Mesendoderm (in vitro differentiated cells): Measurements from ENCODE around the gene PRG3.

Experiments used
- DNase-seq: peaks from one replicate; pipeline ENCODE4 v3.0.0; 2013
- H2AK5ac ChIP-seq: 2 replicates; pipeline ENCODE4 v1.6.1; 2013; ENCODE audit warnings: low read length, inconsistent platforms
- H2BK120ac ChIP-seq: 2 replicates; pipeline ENCODE4 v1.6.1; 2013; ENCODE audit warnings: low read depth, mild to moderate bottlenecking, low read length, moderate library complexity, mixed read lengths
- H2BK15ac ChIP-seq: replicated peaks from 2 replicates; pipeline ENCODE4 v1.6.1; 2013; ENCODE audit warnings: low read depth, mild to moderate bottlenecking, moderate library complexity
- H2BK5ac ChIP-seq: 2 replicates; pipeline ENCODE4 v1.6.1; 2013; ENCODE audit warnings: low read length, inconsistent platforms
- H3K18ac ChIP-seq: 2 replicates; pipeline ENCODE4 v1.6.1; 2013; ENCODE audit warnings: mild to moderate bottlenecking, low read length, mixed read lengths
- H3K23ac ChIP-seq: one replicate; pipeline ENCODE4 v1.6.1; 2013; ENCODE audit warnings: low read length
- H3K27ac ChIP-seq: 2 replicates; pipeline ENCODE4 v1.5.1; 2013; ENCODE audit warnings: low read depth, mild to moderate bottlenecking, inconsistent platforms, low read length, moderate library complexity
- H3K27me3 ChIP-seq: 2 replicates; pipeline ENCODE4 v1.6.1; 2013; ENCODE audit warnings: low read length, control low read depth, mild to moderate bottlenecking, inconsistent platforms; ENCODE audit not compliant: insufficient read depth, poor library complexity
- H3K36me3 ChIP-seq: 2 replicates; pipeline ENCODE4 v1.6.1; 2013; ENCODE audit warnings: low read length, inconsistent platforms; ENCODE audit not compliant: control insufficient read depth, insufficient read depth
- H3K4ac ChIP-seq: one replicate; pipeline ENCODE4 v1.6.1; 2013; ENCODE audit warnings: low read depth, mild to moderate bottlenecking, low read length, moderate library complexity
- H3K4me1 ChIP-seq: 2 replicates; pipeline ENCODE4 v1.6.1; 2013; ENCODE audit warnings: low read depth, low read length, inconsistent platforms; ENCODE audit not compliant: control insufficient read depth
- H3K4me2 ChIP-seq: 2 replicates; pipeline ENCODE4 v1.6.1; 2013; ENCODE audit warnings: low read length
- H3K4me3 ChIP-seq: 2 replicates; pipeline ENCODE4 v1.5.1; 2013; ENCODE audit warnings: mild to moderate bottlenecking, low read length
- H3K56ac ChIP-seq: one replicate; pipeline ENCODE4 v1.6.1; 2013; ENCODE audit warnings: low read length
- H3K79me1 ChIP-seq: 2 replicates; pipeline ENCODE4 v1.6.1; 2013; ENCODE audit warnings: low read length, inconsistent platforms
- H3K79me2 ChIP-seq: 2 replicates; pipeline ENCODE4 v1.6.1; 2013; ENCODE audit warnings: mild to moderate bottlenecking, low read length; ENCODE audit not compliant: control insufficient read depth, insufficient read depth
- H3K9ac ChIP-seq: 2 replicates; pipeline ENCODE4 v1.6.1; 2013; ENCODE audit warnings: low read length, inconsistent platforms
- H4K5ac ChIP-seq: one replicate; pipeline ENCODE4 v1.6.1; 2013; ENCODE audit warnings: low read length
- H4K8ac ChIP-seq: one replicate; pipeline ENCODE4 v1.6.1; 2013; ENCODE audit warnings: low read depth, mild to moderate bottlenecking, control low read depth, low read length, moderate library complexity
- WGBS: extraction: QIAGEN DNeasy Blood & Tissue Kit; methylation state at CpG from one replicate; pipeline ENCODE4 v1.1.7; 2013; ENCODE audit warnings: low lambda C conversion rate, missing lambda C conversion rate; ENCODE audit not compliant: insufficient coverage; ENCODE audit errors: extremely low coverage; 5-methylcytosine and 5-hydroxymethylcytosine counted together

Gene PRG3

DNA sequence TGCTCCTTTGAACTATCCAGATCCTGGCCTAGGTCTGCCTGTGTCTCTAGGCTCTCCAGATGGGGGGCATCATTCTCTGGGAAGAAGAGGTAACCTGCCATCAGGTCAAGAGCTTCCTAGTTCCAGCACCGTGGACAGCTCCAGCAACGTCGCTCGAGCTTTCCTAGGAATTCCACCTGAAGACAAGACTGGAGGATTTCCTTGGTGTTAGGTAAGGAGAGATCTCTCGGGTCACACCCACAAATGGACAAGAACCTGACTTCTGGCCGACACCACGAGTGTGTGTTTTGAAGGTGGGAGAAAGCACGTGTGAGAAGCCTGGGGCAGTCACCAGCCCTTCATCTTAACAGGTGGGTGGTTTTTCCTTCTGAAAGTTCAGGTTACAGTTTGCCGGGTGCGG, 1.2 kb downstream of the PRG3 start:
- Histone ChIP-seq H3K4ac (no peak overlapping the region), H3K4me1 (no peaks in the 10 kb centered on the region), H3K27ac (no peak overlapping the region), H3K4me3 (no peak overlapping the region), H3K79me1 (no peaks in the 10 kb centered on the region), H4K8ac (no peak overlapping the region), H3K18ac (no peak overlapping the region), H2BK120ac (no peak overlapping the region), H2AK5ac (no peak overlapping the region), H3K36me3 (no peaks in the 10 kb centered on the region), H2BK15ac (no peak overlapping the region), H3K4me2 (no peak overlapping the region), H3K9ac (no peak overlapping the region), H4K5ac (no peak overlapping the region), H3K27me3 (no peaks in the 10 kb centered on the region), H3K79me2 (no peaks in the 10 kb centered on the region), H3K23ac (no peak overlapping the region), H2BK5ac (no peak overlapping the region), H3K56ac (no peak overlapping the region)
- WGBS = no CpG with 5 or more reads among the region's 10 CpGs
- DNase-seq = peak; percentile 81

DNA sequence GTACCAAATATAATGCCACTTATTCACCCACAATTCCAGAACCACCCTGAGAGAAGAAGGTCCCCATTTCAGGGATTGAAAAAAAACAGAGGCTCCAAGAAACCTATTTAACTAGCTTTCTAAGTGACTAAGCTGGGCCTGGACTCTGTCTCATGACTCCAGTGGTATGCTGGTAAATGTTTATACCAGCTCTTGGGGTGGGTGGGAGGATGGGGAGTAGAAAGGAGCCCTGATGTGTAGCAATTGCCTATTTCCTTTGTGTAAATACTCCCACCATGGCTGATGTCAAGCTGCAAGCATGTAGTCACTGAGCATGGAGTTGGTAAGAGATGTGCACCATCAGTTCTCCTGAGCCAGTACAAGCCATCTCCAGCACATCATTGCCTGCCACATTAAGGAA, 2.8 kb downstream of the PRG3 start:
- Histone ChIP-seq H3K27ac (no peak overlapping the region), H3K4me1 (no peaks in the 10 kb centered on the region), H3K4ac (no peak overlapping the region), H2BK5ac (no peak overlapping the region), H3K56ac (no peak overlapping the region), H2AK5ac (no peak overlapping the region), H4K5ac (no peak overlapping the region), H2BK120ac (no peak overlapping the region), H3K36me3 (no peaks in the 10 kb centered on the region), H3K4me2 (no peak overlapping the region), H3K27me3 (no peaks in the 10 kb centered on the region), H3K4me3 (no peak overlapping the region), H3K23ac (no peak overlapping the region), H3K18ac (no peak overlapping the region), H3K79me1 (no peaks in the 10 kb centered on the region), H3K9ac (no peak overlapping the region), H2BK15ac (no peak overlapping the region), H4K8ac (no peak overlapping the region), H3K79me2 (no peaks in the 10 kb centered on the region)
- DNase-seq = no peak

DNA sequence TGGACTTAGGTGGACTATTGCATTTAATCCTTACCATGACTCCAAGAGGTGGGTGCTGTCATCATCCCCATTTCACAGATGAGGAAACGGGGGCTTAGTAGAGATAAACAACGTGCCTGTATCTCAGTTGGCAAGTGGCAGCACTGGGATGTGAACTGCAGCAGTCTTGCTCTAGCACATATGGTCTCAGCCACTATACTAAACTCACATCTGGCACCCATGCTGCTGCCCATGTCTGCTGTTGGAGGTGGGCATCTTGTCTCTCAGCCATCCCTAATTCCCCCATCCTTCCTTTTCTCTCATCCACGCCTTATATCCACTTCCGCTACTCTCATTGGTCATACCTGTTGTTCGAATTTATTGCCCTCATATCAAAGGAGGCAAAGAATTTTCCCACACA, 3.8 kb downstream of the PRG3 start:
- no peaks in the 10 kb centered on the region for H3K79me1 ChIP-seq
- H3K36me3 ChIP-seq = no peaks in the 10 kb centered on the region
- H2BK5ac ChIP-seq = no peak overlapping the region
- WGBS = no CpG with 5 or more reads among the region's 5 CpGs
- H4K8ac ChIP-seq = no peak overlapping the region
- H2BK15ac ChIP-seq = no peak overlapping the region
- no peak overlapping the region for H3K4me2 ChIP-seq
- no peak overlapping the region for H4K5ac ChIP-seq
- no peak overlapping the region for H3K56ac ChIP-seq
- no peak for DNase-seq
- H2AK5ac ChIP-seq = no peak overlapping the region
- no peaks in the 10 kb centered on the region for H3K79me2 ChIP-seq
- no peaks in the 10 kb centered on the region for H3K27me3 ChIP-seq
- H3K9ac ChIP-seq = no peak overlapping the region
- H3K4ac ChIP-seq = no peak overlapping the region
- no peaks in the 10 kb centered on the region for H3K4me1 ChIP-seq
- H3K18ac ChIP-seq = no peak overlapping the region
- H2BK120ac ChIP-seq = no peak overlapping the region
- no peak overlapping the region for H3K4me3 ChIP-seq
- no peak overlapping the region for H3K27ac ChIP-seq
- H3K23ac ChIP-seq = no peak overlapping the region

DNA sequence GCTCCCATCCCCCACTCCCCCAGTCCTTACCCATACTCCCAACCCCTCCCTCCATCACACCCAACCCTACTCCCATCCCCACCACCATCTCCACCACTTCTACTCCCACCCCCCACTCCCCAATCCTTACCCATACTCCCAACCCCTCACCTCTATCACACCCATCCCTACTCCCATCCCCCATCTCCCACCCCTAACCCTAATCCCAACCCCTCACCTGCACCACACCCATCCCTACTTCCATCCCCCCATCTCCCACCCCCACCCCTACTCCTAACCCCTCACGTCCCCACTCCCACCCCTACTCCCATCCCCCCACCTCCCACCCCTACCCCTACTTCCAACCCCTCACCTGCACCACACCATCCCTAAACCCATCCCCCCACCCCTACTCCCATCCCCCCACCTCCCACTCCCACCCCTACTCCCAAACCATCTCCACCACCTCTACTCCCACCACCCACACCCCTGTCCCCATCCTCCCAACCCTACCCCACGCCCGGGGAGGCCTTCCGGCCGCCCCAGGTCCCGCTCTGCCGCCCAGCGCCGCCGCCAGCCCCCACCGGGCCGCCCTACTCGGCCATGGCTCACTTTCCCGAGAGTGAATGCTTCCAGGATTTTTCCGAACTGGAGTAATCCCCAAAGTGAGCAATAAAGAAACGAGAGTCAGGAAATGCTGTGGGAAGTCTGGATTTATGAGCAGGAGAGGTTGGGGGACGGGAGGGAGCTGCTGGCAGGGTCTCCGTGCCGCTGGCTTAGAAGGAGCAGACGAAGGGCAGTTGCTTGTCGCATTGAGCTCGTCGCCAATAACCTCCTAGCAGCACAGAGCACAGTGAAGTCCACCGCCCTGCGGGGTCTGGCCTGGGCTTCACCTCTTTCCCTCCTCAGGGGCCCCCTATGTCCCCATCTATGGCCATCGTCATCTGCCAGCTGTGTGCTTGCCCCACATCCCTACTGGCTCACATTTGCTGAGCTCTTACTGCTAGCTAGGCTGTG, 4.6 kb downstream of the PRG3 start:
- H3K79me2 ChIP-seq = no peaks in the 10 kb centered on the region
- no peaks in the 10 kb centered on the region for H3K79me1 ChIP-seq
- H2BK15ac ChIP-seq = no peak overlapping the region
- no peak overlapping the region for H2AK5ac ChIP-seq
- H3K23ac ChIP-seq = no peak overlapping the region
- H2BK5ac ChIP-seq = no peak overlapping the region
- no peak overlapping the region for H3K4ac ChIP-seq
- no peak overlapping the region for H4K5ac ChIP-seq
- H3K4me2 ChIP-seq = no peak overlapping the region
- 100% methylated on average over 1 of the region's 26 CpGs for WGBS
- no peak overlapping the region for H3K56ac ChIP-seq
- no peak overlapping the region for H4K8ac ChIP-seq
- no peaks in the 10 kb centered on the region for H3K4me1 ChIP-seq
- H3K27me3 ChIP-seq = no peaks in the 10 kb centered on the region
- H3K4me3 ChIP-seq = no peak overlapping the region
- H3K9ac ChIP-seq = no peak overlapping the region
- no peak overlapping the region for H3K18ac ChIP-seq
- H3K36me3 ChIP-seq = no peaks in the 10 kb centered on the region
- H3K27ac ChIP-seq = no peak overlapping the region
- no peak overlapping the region for H2BK120ac ChIP-seq
- DNase-seq = no peak

DNA sequence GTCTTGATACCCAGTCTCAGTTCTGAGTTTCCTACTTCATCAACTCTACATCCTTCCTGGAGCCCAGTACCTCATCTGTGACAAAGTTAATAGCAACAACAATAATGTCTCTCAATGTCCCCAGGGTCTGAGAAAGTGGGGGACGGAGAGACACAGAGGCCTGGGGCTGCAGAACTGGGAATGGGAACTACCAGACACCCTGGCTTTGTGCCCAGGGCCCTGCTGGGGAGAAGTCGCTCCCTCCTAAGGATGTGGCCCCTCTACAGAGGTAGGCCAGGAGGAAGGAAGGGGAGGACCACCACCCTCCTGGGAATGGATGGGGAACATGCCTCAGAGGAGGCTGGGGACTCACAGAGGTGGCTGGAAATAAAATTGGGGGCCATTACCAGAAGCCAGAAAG, 5.5 kb downstream of the PRG3 start:
- DNase-seq = no peak
- H4K8ac ChIP-seq = no peak overlapping the region
- no peak overlapping the region for H4K5ac ChIP-seq
- H3K27ac ChIP-seq = no peak overlapping the region
- H3K79me2 ChIP-seq = no peaks in the 10 kb centered on the region
- H2AK5ac ChIP-seq = no peak overlapping the region
- no peak overlapping the region for H3K56ac ChIP-seq
- no peak overlapping the region for H2BK120ac ChIP-seq
- H3K27me3 ChIP-seq = no peaks in the 10 kb centered on the region
- no peak overlapping the region for H3K4me3 ChIP-seq
- no peak overlapping the region for H3K23ac ChIP-seq
- H3K18ac ChIP-seq = no peak overlapping the region
- whole genome bisulfite sequencing = no CpG with 5 or more reads among the region's 2 CpGs
- no peaks in the 10 kb centered on the region for H3K36me3 ChIP-seq
- H3K4ac ChIP-seq = no peak overlapping the region
- H2BK5ac ChIP-seq = no peak overlapping the region
- no peak overlapping the region for H3K4me2 ChIP-seq
- H3K4me1 ChIP-seq = no peaks in the 10 kb centered on the region
- no peaks in the 10 kb centered on the region for H3K79me1 ChIP-seq
- H2BK15ac ChIP-seq = no peak overlapping the region
- no peak overlapping the region for H3K9ac ChIP-seq

DNA sequence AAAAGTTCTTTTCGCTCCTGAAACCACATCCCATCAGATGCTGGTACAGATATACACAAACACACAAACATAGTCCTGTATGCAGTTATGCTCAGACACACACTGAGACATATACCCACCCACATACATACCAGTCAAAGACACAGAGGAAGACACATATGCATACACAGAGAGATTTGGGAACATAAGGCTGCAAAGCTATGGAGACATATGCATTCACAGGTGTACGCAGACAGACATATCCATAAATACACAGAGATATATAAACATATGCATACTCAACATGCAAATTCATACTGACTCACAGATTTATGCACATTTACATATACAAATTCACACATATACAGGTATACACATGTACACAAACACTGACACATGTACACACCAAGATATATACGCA, 6.0 kb downstream of the PRG3 start:
- no peaks in the 10 kb centered on the region for H3K79me1 ChIP-seq
- WGBS = no CpG with 5 or more reads among the region's 3 CpGs
- no peak overlapping the region for H3K23ac ChIP-seq
- no peaks in the 10 kb centered on the region for H3K79me2 ChIP-seq
- H3K56ac ChIP-seq = no peak overlapping the region
- H2BK5ac ChIP-seq = no peak overlapping the region
- no peak overlapping the region for H3K4ac ChIP-seq
- no peak overlapping the region for H2BK120ac ChIP-seq
- H3K9ac ChIP-seq = no peak overlapping the region
- no peak overlapping the region for H3K4me3 ChIP-seq
- H4K8ac ChIP-seq = no peak overlapping the region
- no peaks in the 10 kb centered on the region for H3K36me3 ChIP-seq
- H2BK15ac ChIP-seq = no peak overlapping the region
- no peak for DNase-seq
- no peak overlapping the region for H4K5ac ChIP-seq
- no peaks in the 10 kb centered on the region for H3K4me1 ChIP-seq
- no peak overlapping the region for H2AK5ac ChIP-seq
- H3K27ac ChIP-seq = no peak overlapping the region
- H3K18ac ChIP-seq = no peak overlapping the region
- no peaks in the 10 kb centered on the region for H3K27me3 ChIP-seq
- no peak overlapping the region for H3K4me2 ChIP-seq
